Right ventricle myocardium superior (tissue), 1 donor: Measurements from ENCODE around the gene ZNF383. TPM values are rescaled to one million over a fixed set of nuclear protein-coding genes. Genes with fewer than 3 reads are reported as not detected.
"Not testable (repeated sequence)": the region's sequence is repeated elsewhere in the genome, so short reads cannot be mapped to it uniquely, and the experiment has no call there.

Experiments used
- ATAC-seq: fragments of 200-7000 bp; cut with Tn5 transposase; one replicate; pipeline ENCODE4 v1.9.1; 2020; ENCODE audit warnings: mild to moderate bottlenecking; ENCODE audit not compliant: poor library complexity
- DNase-seq: peaks from one replicate; pipeline ENCODE4 v3.0.0-alpha.2; 2020
- intact Hi-C: fragments of 100-400 bp; cut with DNase I; formaldehyde crosslinking; loops from one replicate; pipeline ENCODE4 v1.11.2; 2022
- total RNA-seq: library from RNA; stranded (reverse); fragmentation: NEBNext Ultra II Directional; extraction: Animal tissue kit (Norgen Biotek cat#: 25700); gene quantifications from one replicate; pipeline ENCODE4 v1.2.1, GENCODE V29; 2021
- donor health status: DM: no; HTN: yes; CAD: no; lungs with severe emphysema.

ZNF383 gene
- total RNA-seq, 1 donor from 2014 or later: 9.9 TPM

- intact Hi-C loops, ATAC-seq, DNase-seq: not testable (repeated sequence)
These were observed 66.0 kb downstream of the ZNF383 start for GRCh38 chr19:37284020-37284419.

DNA sequence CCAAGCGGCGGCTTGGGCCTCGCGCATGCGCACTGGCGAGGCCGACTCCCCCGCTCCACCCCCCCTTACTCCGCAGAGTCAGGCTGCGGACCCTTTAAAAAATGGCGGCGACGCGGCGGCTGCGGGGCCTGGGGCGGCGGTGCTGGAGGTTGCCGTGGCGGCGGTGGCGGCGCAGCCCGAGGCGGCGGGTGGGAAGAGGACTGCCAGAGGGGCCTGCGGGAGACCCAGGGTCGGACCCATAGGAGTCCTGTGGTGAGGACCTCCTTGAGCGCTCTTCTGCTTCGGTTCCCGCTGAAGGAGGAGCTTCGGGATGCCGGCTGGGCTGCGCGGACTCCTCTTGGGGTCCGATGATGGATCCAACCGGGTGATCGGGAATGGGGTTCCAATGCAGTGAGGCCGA, 71.2 kb downstream of the ZNF383 start:
- intact Hi-C loops, ATAC-seq: not testable (repeated sequence)
- DNase-seq: peak; percentile 52

DNA sequence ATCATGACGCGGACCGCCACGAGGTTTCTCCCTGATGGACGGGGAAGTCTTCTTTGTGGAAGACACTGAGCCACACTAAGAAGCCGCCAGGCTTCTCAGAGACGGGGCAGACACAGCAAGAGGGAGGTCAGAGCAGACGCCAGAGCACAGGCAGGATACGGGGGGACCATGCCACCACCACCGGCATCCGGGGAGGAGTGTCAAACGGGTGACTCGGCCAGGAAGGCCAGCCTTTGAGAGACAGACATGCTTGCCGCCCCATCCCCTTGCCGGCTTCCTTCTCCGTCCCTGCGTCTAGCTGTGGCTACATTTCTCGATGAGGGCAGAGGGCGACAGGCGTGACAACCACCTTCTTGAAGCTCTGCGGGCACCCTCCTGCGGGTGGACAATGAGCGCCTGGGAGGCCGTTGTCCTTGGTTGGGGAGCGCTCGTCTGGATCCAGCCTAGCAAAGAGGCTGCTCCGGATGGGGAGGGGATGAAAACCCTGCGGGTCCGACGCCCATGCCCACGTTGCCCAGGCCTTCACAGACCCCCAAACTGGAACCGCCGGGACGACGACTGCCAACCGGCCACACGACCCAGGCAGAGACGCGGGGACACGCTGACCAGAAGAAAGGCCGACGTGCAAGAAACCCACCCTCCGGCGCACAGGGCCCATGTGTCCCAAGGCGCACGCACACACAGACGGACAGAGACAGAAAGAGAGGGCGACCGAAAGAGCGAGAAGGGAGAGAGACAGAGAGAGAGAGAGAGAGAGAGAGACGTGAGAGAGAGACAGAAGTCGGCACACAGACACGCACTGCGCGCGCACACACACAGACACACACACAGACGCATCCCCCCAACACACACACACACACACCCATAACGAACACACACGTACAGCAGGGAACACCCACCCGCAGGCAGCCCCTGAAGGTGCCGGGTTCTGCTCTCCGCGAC, 75.3 kb downstream of the ZNF383 start:
- peak; percentile 76 for DNase-seq
- intact Hi-C loops, ATAC-seq: not testable (repeated sequence)

DNA sequence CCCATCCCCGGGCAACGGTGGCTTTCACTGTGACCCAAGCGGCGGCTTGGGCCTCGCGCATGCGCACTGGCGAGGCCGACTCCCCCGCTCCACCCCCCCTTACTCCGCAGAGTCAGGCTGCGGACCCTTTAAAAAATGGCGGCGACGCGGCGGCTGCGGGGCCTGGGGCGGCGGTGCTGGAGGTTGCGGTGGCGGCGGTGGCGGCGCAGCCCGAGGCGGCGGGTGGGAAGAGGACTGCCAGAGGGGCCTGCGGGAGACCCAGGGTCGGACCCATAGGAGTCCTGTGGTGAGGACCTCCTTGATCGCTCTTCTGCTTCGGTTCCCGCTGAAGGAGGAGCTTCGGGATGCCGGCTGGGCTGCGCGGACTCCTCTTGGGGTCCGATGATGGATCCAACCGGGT, 76.2 kb downstream of the ZNF383 start:
- intact Hi-C loops, ATAC-seq, DNase-seq: not testable (repeated sequence)

Other genes starting within 250 kb of the ZNF383 start
- gene ZNF420, start 139.8 kb upstream of the ZNF383 start, total RNA-seq: 8.5 TPM
- gene ZNF585A, start 45.5 kb upstream of the ZNF383 start, total RNA-seq: 10.3 TPM
- 10.2 TPM for gene ZNF585B, start 7.7 kb upstream of the ZNF383 start, total RNA-seq
- gene ZNF527, start 152.9 kb downstream of the ZNF383 start, total RNA-seq: 7.2 TPM
- gene ZNF569, start 249.2 kb downstream of the ZNF383 start, total RNA-seq: 5.2 TPM